HT-29 (cell line): ENCODE results near the gene CRLF1. TPM values are rescaled to one million over a fixed set of nuclear protein-coding genes. Genes with fewer than 3 reads are reported as not detected.
"Not testable (repeated sequence)": the region's sequence is repeated elsewhere in the genome, so short reads cannot be mapped to it uniquely, and the experiment has no call there.

Source experiments
- DNase-seq: peaks from one replicate; pipeline ENCODE4 v3.0.0-alpha.2; 2015; ENCODE audit warnings: low spot score
- total RNA-seq: library from RNA; depleted of rRNA; stranded (reverse); fragments of >200 nt; shearing (Covaris generic); gene quantifications from 2 replicates; pipeline ENCODE4 v1.2.3, GENCODE V29; 2014

CRLF1 gene
- total RNA-seq, 1 experiment from 2014 or later = not detected

- peak; percentile 17 for DNase-seq
Measured at GRCh38 chr19:18593367-18594095, 13.1 kb downstream of the CRLF1 start.

- DNase-seq = not testable (repeated sequence)
Measured at GRCh38 chr19:18592732-18593131, 13.9 kb downstream of the CRLF1 start.

DNA sequence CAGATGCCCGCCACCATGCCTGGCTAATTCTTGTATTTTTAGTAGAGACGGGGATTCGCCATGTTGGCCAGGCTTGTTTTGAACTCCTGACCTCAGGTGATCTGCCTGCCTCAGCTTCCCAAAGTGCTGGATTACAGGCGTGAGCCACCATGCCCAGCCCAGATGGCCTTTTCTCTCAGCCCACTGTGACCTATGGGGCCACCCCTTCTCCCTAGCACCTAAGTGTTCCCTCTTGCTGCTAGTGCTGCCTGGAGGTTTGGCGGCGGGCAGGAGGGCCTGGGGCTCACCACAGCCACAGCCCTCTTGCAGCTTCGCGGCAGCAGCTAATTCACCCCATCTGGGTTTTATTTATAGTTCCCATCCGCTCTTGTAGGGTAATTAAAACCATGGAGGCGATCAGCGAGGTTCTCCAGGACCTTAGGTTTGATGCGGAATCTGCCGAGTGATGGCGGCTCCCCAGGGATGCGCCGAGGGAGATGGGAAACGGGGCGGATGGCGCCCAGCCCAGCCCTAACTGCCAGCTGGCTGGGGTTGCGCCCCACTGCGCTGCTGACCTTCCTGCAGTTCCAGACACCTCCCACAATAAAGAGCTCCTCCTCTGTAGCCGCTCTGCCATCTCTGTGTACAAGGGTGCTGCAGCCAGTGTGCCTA is 14.7 kb downstream of the CRLF1 start:
- no peak for DNase-seq

DNA sequence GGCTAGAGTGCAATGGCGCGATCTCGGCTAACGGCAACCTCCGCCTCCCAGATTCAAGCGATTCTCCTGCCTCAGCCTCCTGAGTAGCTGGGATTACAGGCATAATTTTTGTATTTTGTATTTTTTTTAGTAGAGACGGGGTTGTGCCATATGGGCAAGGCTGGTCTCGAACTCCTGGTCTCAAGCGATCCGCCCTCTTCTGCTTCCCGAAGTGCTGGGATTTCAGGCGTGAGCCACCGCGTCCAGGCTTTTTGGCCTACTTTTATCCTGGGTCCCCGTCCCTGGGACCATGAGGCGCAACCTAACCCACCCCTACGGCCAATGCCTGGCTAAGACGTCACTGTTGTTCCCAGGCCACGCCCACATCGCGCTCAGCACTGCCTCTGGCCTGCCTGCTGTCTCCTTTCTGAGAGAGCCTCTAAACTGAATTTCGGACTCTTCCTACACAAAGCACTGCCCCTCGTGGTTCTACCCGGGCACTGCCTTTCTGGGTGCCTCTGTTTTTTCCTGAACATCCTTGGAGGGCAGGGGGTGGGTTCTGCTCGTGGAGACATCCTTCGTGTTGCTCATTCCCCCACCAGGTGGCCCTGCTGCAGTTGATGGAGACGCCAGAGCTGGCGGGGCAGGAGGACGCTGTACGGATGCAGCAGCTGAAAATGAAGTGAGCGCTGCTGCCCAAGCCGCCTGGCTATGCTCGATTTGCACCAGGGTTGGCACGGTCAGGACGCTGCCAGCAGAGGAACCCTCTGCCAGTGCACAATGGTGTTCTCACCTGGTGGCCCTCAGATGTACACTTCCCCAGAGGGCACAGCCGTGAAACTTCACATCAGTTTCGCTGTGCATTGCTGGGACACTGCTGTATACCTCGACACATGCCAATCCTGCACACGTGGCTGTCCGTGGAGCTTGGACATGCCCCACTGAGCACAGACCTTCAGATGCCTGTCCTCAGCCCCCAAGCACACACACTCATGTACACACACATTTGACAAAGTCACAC is 16.0 kb downstream of the CRLF1 start:
- no peak for DNase-seq

DNA sequence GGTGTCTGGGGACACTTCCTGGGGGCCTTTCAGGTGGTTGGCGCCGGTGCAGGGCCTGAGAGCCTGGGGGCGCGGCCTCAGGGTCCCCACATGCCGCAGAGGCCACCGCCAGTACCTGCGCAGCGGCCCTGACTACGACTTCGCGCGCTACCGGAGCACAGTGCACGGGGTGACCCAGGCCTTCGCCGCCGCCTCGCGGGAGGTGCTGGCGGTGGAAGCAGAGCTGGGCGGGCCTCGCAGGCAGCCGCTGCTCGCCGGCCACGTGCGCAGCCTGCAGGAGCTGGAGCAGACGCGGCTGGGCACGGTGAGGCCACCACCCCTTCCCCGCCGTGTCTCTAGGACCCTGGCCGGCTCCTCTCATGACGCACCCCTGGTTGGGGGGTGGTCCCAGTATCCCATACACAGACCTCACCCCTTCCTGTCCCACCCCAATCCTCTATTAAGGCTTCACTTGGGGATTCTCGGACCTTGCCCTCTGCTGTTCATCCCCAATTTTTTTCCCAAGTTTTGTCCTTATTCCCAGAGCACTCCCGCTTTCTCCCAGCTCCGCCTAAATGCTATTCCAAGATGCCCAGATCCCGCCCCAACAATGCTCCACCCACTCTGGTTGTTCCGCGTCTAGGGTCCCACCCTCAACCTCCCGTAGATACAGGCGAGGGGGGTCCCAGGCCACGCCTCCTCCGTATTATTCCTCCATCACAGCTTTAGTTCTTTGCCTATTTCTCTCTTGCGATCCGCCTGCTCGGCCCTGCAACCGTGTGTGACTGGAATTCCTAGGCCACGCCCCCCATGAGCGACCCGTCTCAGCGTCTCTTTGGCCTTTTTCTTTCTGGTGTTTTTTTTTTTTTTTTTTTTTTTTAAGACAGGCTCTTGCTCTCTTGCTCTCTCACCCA is 17.0 kb downstream of the CRLF1 start:
- DNase-seq = peak; percentile 65

GRCh38 chr19:18588611-18589379 is 17.8 kb downstream of the CRLF1 start, which contains the start of gene REX1BD:
TSS of gene REX1BD (plus strand) at chr19:18588798. CDS start at chr19:18588802, 4 bp downstream.
- DNase-seq = peak; percentile 74

DNA sequence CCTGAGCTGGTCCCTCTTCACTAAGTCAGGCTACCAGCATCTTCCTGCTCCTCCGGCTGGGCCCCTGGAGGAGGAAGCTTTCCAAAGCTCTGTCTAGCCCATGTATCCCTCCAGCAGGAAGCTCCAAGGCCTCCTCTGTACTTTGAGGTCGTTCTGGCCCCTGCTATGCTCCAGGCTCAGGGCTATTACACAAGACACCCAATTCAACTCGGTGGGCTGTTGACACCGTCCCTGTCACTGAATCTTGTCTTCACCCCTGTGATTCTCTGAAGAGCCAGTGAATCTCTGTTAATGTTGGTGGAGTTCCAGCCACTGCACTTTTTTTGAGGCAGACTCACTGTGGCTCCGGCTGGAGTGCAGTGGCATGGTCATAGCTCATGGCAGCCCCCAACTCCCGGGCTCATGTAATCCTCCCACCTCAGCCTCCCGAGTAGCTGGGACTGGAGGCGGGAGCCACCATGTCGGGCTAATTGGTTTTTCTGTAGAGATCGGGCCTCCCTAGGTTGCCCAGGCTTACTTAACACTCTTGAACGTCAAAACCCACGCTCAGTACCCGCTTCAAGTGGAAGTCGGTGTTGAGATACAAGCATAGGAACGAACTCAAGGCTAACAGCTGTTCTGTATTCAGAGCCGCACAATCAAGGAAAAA is 18.5 kb downstream of the CRLF1 start:
- DNase-seq = no peak

- no peak for DNase-seq
Measured at GRCh38 chr19:18587561-18587960, 19.0 kb downstream of the CRLF1 start.

DNA sequence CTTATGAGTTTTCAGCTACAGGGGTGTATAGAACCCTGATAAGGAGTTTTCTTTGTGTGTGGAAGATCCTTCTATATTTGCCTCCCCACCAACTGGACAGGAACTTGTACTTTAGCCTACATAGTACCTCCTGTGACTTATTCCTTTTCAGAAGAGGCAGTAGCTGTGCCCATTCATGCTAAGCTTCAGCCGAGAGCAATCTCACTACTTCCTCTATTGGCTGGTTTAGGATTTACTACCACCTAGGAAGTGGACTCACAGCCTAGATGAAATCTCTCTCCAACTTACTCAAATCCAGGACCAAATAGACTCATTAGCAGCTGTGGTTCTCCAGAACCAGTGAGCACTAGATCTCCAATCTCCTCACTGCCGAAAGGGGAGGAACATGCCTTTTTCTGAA is 20.3 kb downstream of the CRLF1 start:
- DNase-seq = no peak

- DNase-seq = no peak
Measured at GRCh38 chr19:18580311-18580710, 26.3 kb downstream of the CRLF1 start.

GRCh38 chr19:18577365-18577914 is 29.2 kb downstream of the CRLF1 start:
- DNase-seq = no peak

DNA sequence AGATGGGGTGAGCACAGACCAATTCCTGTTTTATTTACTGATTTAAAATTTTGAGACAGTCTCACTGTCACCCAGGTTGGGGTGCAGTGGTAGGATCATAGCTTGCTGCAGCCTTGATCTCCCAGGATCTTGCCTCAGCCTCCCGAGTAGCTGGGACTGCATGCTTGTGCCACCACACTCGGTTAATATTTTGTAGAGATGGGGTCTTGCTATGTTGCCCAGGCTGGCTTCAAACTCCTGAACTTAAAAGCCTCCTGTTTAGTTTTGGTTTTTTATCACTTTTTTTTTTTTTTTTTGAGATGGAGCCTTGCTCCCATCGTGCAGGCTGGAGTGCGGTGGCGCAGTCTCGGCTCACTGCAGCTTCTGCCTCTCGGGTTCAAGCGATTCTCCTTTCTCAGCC is 30.2 kb downstream of the CRLF1 start:
- no peak for DNase-seq

DNA sequence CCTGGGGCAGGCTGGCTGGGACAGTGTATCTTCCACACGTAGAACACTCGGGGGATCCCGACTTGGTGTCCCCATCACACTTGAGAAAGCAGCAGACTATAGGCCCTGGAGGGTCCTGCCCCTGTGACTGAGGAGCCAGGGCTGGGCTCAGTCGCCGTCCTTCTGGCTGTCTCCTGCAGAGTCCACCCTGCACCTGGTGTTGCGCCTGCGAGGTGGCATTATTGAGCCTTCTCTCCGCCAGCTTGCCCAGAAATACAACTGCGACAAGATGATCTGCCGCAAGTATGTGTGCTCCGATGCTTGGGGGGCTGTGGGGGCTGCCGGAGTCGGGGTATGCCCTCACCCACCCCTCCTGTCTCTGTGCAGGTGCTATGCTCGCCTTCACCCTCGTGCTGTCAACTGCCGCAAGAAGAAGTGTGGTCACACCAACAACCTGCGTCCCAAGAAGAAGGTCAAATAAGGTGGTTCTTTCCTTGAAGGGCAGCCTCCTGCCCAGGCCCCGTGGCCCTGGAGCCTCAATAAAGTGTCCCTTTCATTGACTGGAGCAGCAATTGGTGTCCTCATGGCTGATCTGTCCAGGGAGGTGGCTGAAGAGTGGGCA is 31.8 kb downstream of the CRLF1 start:
- DNase-seq = no peak

GRCh38 chr19:18571564-18572344 is 34.8 kb downstream of the CRLF1 start, which contains the start of gene UBA52:
TSS of gene UBA52 (plus strand) at chr19:18571857. CDS start at chr19:18573301, 1,444 bp downstream.
- DNase-seq = peak; percentile 95

DNA sequence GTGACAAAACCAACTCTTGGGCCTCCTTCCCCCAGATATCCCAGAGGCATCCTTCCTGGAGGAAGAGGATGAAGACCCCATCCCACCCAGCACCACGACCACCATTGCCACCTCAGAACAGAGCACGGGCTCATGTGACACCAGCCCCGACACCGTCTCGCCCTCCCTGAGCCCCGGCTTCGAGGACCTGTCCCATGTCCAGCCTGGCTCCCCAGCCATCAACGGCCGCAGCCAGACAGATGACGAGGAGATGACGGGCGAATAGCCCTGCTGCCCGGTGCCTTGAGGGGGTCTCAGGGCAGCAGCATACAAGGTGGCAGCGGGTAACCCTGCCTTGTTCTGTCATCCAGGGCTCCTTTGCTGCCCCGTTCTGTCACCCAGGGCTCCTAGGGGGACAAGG is 38.2 kb downstream of the CRLF1 start:
- no peak for DNase-seq

GRCh38 chr19:18566953-18567352 is 39.6 kb downstream of the CRLF1 start:
- no peak for DNase-seq

DNA sequence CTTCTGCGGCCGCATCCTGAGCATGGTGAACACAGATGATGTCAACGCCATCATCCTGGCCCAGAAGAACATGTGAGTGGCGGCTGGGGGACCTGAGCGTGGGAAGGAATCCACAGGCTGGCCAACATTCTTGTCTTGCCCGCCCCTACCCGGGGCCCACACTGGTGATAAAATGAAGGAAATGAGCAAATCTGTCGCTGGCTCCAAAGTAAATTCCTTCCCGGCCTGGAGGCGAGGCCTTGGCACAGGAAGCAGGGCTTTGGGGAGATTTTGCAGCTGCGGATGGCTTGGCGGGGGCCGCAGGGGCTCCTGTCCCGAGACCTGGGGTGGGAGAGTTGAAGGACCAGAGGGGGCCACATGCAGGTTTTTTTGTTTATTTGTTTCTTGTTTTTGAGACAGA is 44.5 kb downstream of the CRLF1 start:
- no peak for DNase-seq

DNA sequence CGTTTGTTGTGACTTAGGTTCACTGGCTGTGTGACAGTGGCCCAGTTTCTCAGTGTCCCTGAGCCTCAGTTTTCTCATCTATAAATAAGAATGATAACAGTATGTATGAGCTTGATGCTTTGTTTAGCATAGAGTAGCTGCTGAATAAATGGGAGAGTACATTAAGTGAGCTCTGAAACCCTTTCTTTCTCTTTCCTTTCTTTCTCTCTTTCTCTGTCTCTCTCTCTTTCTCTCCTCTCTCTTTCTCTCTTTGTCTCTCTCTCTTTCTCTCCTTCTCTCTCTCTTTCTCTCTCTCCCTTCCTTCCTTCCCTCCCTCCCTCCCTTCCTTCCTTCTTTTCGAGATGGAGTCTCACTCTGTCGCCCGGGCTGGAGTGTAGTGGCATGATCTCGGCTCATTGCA is 46.9 kb downstream of the CRLF1 start:
- no peak for DNase-seq
